HepG2 (cell line): ENCODE data around the gene ORC1. TPM values are rescaled to one million over a fixed set of nuclear protein-coding genes. Genes with fewer than 3 reads are reported as not detected.
A peak's percentile ranks its signal among the peaks of the same experiment; 100 is the strongest.

Experiments used
- ATF2 ChIP-seq: sonication (generic); formaldehyde crosslinking; IDR thresholded peaks from 2 replicates; pipeline ENCODE4 v1.4.0; 2020; ENCODE audit warnings: missing genetic modification reagents
- BHLHE40 ChIP-seq: IDR thresholded peaks from 2 replicates; pipeline ENCODE4 v1.6.1; 2011; ENCODE audit warnings: low read length, improper control_type of control experiment
- EZH2 ChIP-seq: conservative IDR thresholded peaks from 2 replicates; pipeline ENCODE4 v1.6.1; 2012; ENCODE audit warnings: mild to moderate bottlenecking, low read depth, low read length, moderate library complexity
- FOXP1 ChIP-seq, 2 experiments: fragments of 450-650 bp in 1 of 2; IDR thresholded peaks; 2 replicates each; pipeline ENCODE4 v1.6.1; 2017 to 2018; ENCODE audit warnings: antibody characterized with exemption in 1 of 2
- MEIS2 ChIP-seq: sonication (generic); formaldehyde crosslinking; IDR thresholded peaks from 2 replicates; pipeline ENCODE4 v1.9.0; 2021; ENCODE audit warnings: mild to moderate bottlenecking, missing genetic modification reagents
- NFE2L2 ChIP-seq: fragments of 150-350 bp; IDR thresholded peaks from 2 replicates; pipeline ENCODE4 v1.6.1; 2014; ENCODE audit warnings: low read length
- RNF2 ChIP-seq: fragments of 450-650 bp; conservative IDR thresholded peaks from 2 replicates; pipeline ENCODE4 v1.6.1; 2016; ENCODE audit warnings: low read depth
- SNAPC2 ChIP-seq: sonication (generic); formaldehyde crosslinking; IDR thresholded peaks from 2 replicates; pipeline ENCODE4 v1.8.1; 2022; ENCODE audit warnings: mild to moderate bottlenecking, missing genetic modification reagents
- ZFP37 ChIP-seq: sonication (generic); formaldehyde crosslinking; IDR thresholded peaks from 2 replicates; pipeline ENCODE4 v1.4.0; 2020; ENCODE audit warnings: missing genetic modification reagents, borderline replicate concordance
- ZFP62 ChIP-seq: sonication (generic); formaldehyde crosslinking; IDR thresholded peaks from 2 replicates; pipeline ENCODE4 v1.4.0; 2020; ENCODE audit warnings: missing genetic modification reagents
- ZNF17 ChIP-seq: sonication (generic); formaldehyde crosslinking; IDR thresholded peaks from 2 replicates; pipeline ENCODE4 v1.5.0; 2020; ENCODE audit warnings: mild to moderate bottlenecking, missing genetic modification reagents
- ZNF24 ChIP-seq: fragments of 450-650 bp; IDR thresholded peaks from 2 replicates; pipeline ENCODE4 v1.6.1; 2017; ENCODE audit warnings: antibody characterized with exemption, mild to moderate bottlenecking
- ZNF251 ChIP-seq: sonication (generic); formaldehyde crosslinking; IDR thresholded peaks from 2 replicates; pipeline ENCODE4 v1.9.0; 2021; ENCODE audit warnings: mild to moderate bottlenecking, missing genetic modification reagents
- ZNF292 ChIP-seq: sonication (generic); formaldehyde crosslinking; IDR thresholded peaks from 2 replicates; pipeline ENCODE4 v1.8.1; 2022; ENCODE audit warnings: mild to moderate bottlenecking, low read depth, missing genetic modification reagents, borderline replicate concordance
- ZNF724P ChIP-seq: sonication (generic); formaldehyde crosslinking; IDR thresholded peaks from 2 replicates; pipeline ENCODE4 v1.8.0; 2022; ENCODE audit warnings: missing genetic modification reagents, borderline replicate concordance
- ZNF777 ChIP-seq: sonication (generic); formaldehyde crosslinking; IDR thresholded peaks from 2 replicates; pipeline ENCODE4 v1.4.0; 2020; ENCODE audit warnings: missing genetic modification reagents
- ZNF780A ChIP-seq: sonication (generic); formaldehyde crosslinking; IDR thresholded peaks from 2 replicates; pipeline ENCODE4 v1.8.0; 2022; ENCODE audit warnings: mild to moderate bottlenecking, missing genetic modification reagents, moderate library complexity
- ZNF839 ChIP-seq: sonication (generic); formaldehyde crosslinking; IDR thresholded peaks from 2 replicates; pipeline ENCODE4 v1.4.0; 2020; ENCODE audit warnings: missing genetic modification reagents, mild to moderate bottlenecking, borderline replicate concordance
- ZSCAN5A ChIP-seq: sonication (generic); formaldehyde crosslinking; IDR thresholded peaks from 2 replicates; pipeline ENCODE4 v1.8.0; 2022; ENCODE audit warnings: mild to moderate bottlenecking, missing genetic modification reagents, borderline replicate concordance
- polyA plus RNA-seq, 8 experiments: library from polyadenylated mRNA; depleted of rRNA in 3 of 8; stranded (reverse) in 7 of 8; unstranded in 1 of 8; fragments of >200 nt; fragmentation: Illumina TruSeq in 4 of 8; extraction: Trizol in 4 of 8; gene quantifications; 2 replicates each; pipeline versions ENCODE4 v1.2.1 to v1.2.3, GENCODE V29; 2011 to 2016; ENCODE audit warnings: low read depth in 4 of 8, missing spikeins in 1 of 8, mixed read lengths in 1 of 8; ENCODE audit not compliant: insufficient read depth in 1 of 8
- total RNA-seq, 5 experiments: library from RNA; depleted of rRNA; stranded (reverse); fragments of >200 nt; fragmentation: Illumina TruSeq; extraction: Trizol; gene quantifications; 2 replicates each; pipeline ENCODE4 v1.2.3, GENCODE V29; 2016; ENCODE audit warnings: low read depth in 1 of 5
- TF ChIP-seq, protein P1 (sequence below): sonication (generic); formaldehyde crosslinking; IDR thresholded peaks from 2 replicates; pipeline ENCODE4 v1.5.0; 2020; ENCODE audit warnings: mild to moderate bottlenecking, missing genetic modification reagents, borderline replicate concordance

Gene ORC1
- total and polyA plus RNA-seq, 2 of the 13 experiments (the other 11 are each of a cell fraction or from before 2014, with no cell fraction given), result 7.0 to 23.5 TPM

DNA sequence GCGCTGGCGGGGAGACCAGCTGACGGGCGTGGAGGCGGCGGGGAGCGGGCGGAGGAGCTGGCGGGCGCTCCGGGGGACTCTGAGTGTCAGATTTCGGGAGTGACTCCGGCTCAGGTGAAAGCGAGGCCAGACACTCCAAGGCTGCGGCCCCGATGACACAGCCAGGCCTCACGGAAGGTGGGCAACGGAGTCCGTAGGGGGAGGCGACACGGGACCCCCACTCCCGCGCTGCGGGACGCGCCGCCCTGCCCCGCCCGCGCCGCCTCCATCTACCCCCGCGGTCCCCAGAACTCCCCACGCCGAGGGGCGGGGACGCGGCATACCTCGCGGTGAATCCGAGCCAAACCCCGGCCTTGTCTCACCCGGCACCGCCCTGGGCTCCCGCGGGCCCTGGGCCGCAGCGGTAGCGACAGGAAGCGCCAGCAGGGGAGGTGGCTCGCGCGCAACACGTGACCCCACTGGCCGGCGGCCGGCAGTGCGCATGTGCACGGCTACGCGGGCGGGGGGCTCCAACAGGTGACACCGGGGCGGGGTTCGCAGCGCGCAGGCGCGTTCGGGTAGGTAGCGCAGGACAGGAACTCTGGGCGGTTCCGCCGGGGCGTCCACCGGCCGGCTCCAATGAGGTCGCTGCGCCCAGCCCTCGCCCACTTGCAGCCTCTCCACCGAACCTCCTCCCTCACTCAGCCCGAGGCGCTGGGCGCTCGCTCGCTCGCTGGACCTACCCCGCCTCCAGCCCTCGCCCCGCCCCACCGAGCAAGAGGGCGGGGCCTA lies 38.3 kb downstream of the ORC1 start, which contains the start of gene CC2D1B (continued):
- TF ChIP-seq ATF2 (CRISPR knock-in tag) (peak; percentile 5; the same call in 1 of the 2 replicates), ZFP37 (CRISPR knock-in tag) (peak; percentile 42; the same call in 1 of the 2 replicates), ZNF839 (CRISPR knock-in tag) (0 out of 2 replicates have a peak, but pooled peaks have one; percentile 64), ZFP62 (CRISPR knock-in tag) (no peak), ZNF777 (CRISPR knock-in tag) (peak; percentile 71), FOXP1 (IDR thresholded peaks at IDR 0.05) (no peak), FOXP1 (CRISPR knock-in tag; IDR thresholded peaks at IDR 0.05) (no peak), SNAPC2 (CRISPR knock-in tag) (no peak), ZNF292 (CRISPR knock-in tag) (no peak), ZSCAN5A (CRISPR knock-in tag) (no peak), ZNF724P (CRISPR knock-in tag) (peak; percentile 85; the same call in 1 of the 2 replicates), MEIS2 (CRISPR knock-in tag) (peak; percentile 85), BHLHE40 (peak; percentile 91), NFE2L2 (no peak), ZNF780A (no peak), ZNF17 (CRISPR knock-in tag) (no peak), ZNF251 (no peak), EZH2 (no peak), ZNF24 (no peak), RNF2 (no peak)
- TF ChIP-seq, protein P1, sequence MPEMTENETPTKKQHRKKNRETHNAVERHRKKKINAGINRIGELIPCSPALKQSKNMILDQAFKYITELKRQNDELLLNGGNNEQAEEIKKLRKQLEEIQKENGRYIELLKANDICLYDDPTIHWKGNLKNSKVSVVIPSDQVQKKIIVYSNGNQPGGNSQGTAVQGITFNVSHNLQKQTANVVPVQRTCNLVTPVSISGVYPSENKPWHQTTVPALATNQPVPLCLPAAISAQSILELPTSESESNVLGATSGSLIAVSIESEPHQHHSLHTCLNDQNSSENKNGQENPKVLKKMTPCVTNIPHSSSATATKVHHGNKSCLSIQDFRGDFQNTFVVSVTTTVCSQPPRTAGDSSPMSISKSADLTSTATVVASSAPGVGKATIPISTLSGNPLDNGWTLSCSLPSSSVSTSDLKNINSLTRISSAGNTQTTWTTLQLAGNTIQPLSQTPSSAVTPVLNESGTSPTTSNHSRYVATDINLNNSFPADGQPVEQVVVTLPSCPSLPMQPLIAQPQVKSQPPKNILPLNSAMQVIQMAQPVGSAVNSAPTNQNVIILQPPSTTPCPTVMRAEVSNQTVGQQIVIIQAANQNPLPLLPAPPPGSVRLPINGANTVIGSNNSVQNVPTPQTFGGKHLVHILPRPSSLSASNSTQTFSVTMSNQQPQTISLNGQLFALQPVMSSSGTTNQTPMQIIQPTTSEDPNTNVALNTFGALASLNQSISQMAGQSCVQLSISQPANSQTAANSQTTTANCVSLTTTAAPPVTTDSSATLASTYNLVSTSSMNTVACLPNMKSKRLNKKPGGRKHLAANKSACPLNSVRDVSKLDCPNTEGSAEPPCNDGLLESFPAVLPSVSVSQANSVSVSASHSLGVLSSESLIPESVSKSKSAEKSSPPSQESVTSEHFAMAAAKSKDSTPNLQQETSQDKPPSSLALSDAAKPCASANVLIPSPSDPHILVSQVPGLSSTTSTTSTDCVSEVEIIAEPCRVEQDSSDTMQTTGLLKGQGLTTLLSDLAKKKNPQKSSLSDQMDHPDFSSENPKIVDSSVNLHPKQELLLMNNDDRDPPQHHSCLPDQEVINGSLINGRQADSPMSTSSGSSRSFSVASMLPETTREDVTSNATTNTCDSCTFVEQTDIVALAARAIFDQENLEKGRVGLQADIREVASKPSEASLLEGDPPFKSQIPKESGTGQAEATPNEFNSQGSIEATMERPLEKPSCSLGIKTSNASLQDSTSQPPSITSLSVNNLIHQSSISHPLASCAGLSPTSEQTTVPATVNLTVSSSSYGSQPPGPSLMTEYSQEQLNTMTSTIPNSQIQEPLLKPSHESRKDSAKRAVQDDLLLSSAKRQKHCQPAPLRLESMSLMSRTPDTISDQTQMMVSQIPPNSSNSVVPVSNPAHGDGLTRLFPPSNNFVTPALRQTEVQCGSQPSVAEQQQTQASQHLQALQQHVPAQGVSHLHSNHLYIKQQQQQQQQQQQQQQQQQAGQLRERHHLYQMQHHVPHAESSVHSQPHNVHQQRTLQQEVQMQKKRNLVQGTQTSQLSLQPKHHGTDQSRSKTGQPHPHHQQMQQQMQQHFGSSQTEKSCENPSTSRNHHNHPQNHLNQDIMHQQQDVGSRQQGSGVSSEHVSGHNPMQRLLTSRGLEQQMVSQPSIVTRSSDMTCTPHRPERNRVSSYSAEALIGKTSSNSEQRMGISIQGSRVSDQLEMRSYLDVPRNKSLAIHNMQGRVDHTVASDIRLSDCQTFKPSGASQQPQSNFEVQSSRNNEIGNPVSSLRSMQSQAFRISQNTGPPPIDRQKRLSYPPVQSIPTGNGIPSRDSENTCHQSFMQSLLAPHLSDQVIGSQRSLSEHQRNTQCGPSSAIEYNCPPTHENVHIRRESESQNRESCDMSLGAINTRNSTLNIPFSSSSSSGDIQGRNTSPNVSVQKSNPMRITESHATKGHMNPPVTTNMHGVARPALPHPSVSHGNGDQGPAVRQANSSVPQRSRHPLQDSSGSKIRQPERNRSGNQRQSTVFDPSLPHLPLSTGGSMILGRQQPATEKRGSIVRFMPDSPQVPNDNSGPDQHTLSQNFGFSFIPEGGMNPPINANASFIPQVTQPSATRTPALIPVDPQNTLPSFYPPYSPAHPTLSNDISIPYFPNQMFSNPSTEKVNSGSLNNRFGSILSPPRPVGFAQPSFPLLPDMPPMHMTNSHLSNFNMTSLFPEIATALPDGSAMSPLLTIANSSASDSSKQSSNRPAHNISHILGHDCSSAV (CRISPR knock-in tag), result no peak
